GM12878 (cell line): ENCODE results near the gene UST. TPM values are rescaled to one million over a fixed set of nuclear protein-coding genes. Genes with fewer than 3 reads are reported as not detected.

Source experiments
- BACH1 ChIP-seq: fragments of 450-650 bp; IDR thresholded peaks from 2 replicates; pipeline ENCODE4 v1.6.1; 2017; ENCODE audit warnings: mild to moderate bottlenecking, borderline replicate concordance
- BMI1 ChIP-seq: fragments of 450-650 bp; IDR thresholded peaks from 2 replicates; pipeline ENCODE4 v1.6.1; 2016; ENCODE audit warnings: mild to moderate bottlenecking, moderate library complexity, borderline replicate concordance
- CBFB ChIP-seq: IDR thresholded peaks from 2 replicates; pipeline ENCODE4 v1.6.1; 2016; ENCODE audit warnings: antibody characterized with exemption, low read depth
- CHD2 ChIP-seq: IDR thresholded peaks from 2 replicates; pipeline ENCODE4 v1.6.1; 2011; ENCODE audit warnings: low read depth, low read length, improper control_type of control experiment, borderline replicate concordance
- DPF2 ChIP-seq: fragments of 450-650 bp; IDR thresholded peaks from 2 replicates; pipeline ENCODE4 v1.6.1; 2017; ENCODE audit warnings: mild to moderate bottlenecking
- ETV6 ChIP-seq, 2 experiments: fragments of 450-650 bp in 1 of 2; IDR thresholded peaks in 1 of 2; conservative IDR thresholded peaks in 1 of 2; 2 replicates each; pipeline ENCODE4 v1.6.1; 2014; ENCODE audit warnings: antibody characterized with exemption in 1 of 2, borderline replicate concordance in 1 of 2, low read depth in 1 of 2, mild to moderate bottlenecking in 1 of 2, moderate library complexity in 1 of 2
- FOXM1 ChIP-seq: IDR thresholded peaks from 2 replicates; pipeline ENCODE4 v1.6.1; 2012; ENCODE audit warnings: low read depth, mild to moderate bottlenecking, inconsistent platforms, low read length, moderate library complexity
- HDGF ChIP-seq: fragments of 450-650 bp; IDR thresholded peaks from 2 replicates; pipeline ENCODE4 v1.6.1; 2016; ENCODE audit warnings: antibody characterized with exemption
- LARP7 ChIP-seq: fragments of 450-650 bp; IDR thresholded peaks from 2 replicates; pipeline ENCODE4 v1.6.1; 2017; ENCODE audit warnings: mild to moderate bottlenecking
- NR2F1 ChIP-seq: fragments of 450-650 bp; conservative IDR thresholded peaks from 2 replicates; pipeline ENCODE4 v1.6.1; 2017; ENCODE audit warnings: mild to moderate bottlenecking
- NRF1 ChIP-seq: conservative IDR thresholded peaks from 2 replicates; pipeline ENCODE4 v1.6.1; 2011; ENCODE audit warnings: mild to moderate bottlenecking, low read depth, low read length, improper control_type of control experiment
- POU2F2 ChIP-seq: IDR thresholded peaks from 3 replicates; pipeline ENCODE4 v1.6.1; 2011; ENCODE audit warnings: low read depth, mild to moderate bottlenecking, low read length, borderline replicate concordance
- RB1 ChIP-seq: fragments of 450-650 bp; formaldehyde crosslinking; IDR thresholded peaks from 2 replicates; pipeline ENCODE4 v1.6.1; 2017; ENCODE audit warnings: mild to moderate bottlenecking, borderline replicate concordance
- SMARCA5 ChIP-seq: fragments of 450-650 bp; IDR thresholded peaks from 2 replicates; pipeline ENCODE4 v1.6.1; 2017; ENCODE audit warnings: mild to moderate bottlenecking
- SMC3 ChIP-seq: IDR thresholded peaks from 2 replicates; pipeline ENCODE4 v1.6.1; 2011; ENCODE audit warnings: low read length, improper control_type of control experiment, borderline replicate concordance
- STAT1 ChIP-seq: fragments of 450-650 bp; conservative IDR thresholded peaks from 2 replicates; pipeline ENCODE4 v1.6.1; 2014; ENCODE audit warnings: antibody characterized with exemption, mild to moderate bottlenecking
- TAF1 ChIP-seq: IDR thresholded peaks from 2 replicates; pipeline ENCODE4 v1.6.1; 2011; ENCODE audit warnings: mild to moderate bottlenecking, low read depth, low read length, borderline replicate concordance
- WRNIP1 ChIP-seq: IDR thresholded peaks from 2 replicates; pipeline ENCODE4 v1.6.1; 2011; ENCODE audit warnings: low read depth, low read length, improper control_type of control experiment, borderline replicate concordance
- YBX1 ChIP-seq: fragments of 450-650 bp; IDR thresholded peaks from 2 replicates; pipeline ENCODE4 v1.6.1; 2016; ENCODE audit warnings: antibody characterized with exemption
- ZNF207 ChIP-seq: fragments of 450-650 bp; IDR thresholded peaks from 2 replicates; pipeline ENCODE4 v1.6.1; 2014; ENCODE audit warnings: antibody characterized with exemption, mild to moderate bottlenecking, borderline replicate concordance
- ZSCAN29 ChIP-seq: fragments of 450-650 bp; IDR thresholded peaks from 2 replicates; pipeline ENCODE4 v1.6.1; 2017; ENCODE audit warnings: mild to moderate bottlenecking, moderate library complexity
- polyA plus RNA-seq, 11 experiments: library from polyadenylated mRNA; depleted of rRNA in 4 of 11; unstranded in 6 of 11; stranded (reverse) in 5 of 11; fragments of >200 nt; fragmentation: Nextera tagmentation in 4 of 11; fragmentation: Illumina TruSeq in 1 of 11; extraction: Ambion mirVana in 4 of 11; extraction: Trizol in 1 of 11; gene quantifications; 1 replicate in 1 of 11; 2 replicates in 10 of 11; pipeline versions ENCODE4 v1.2.1 to v1.2.3, GENCODE V29; 2011 to 2016; ENCODE audit warnings: inconsistent platforms in 2 of 11, missing spikeins in 2 of 11, low read depth in 1 of 11
- total RNA-seq, 4 experiments: library from RNA; depleted of rRNA in 3 of 4; stranded (reverse); fragments of >200 nt in 3 of 4; fragmentation: Illumina TruSeq in 1 of 4; extraction: Trizol in 1 of 4; gene quantifications; 2 replicates each; pipeline versions ENCODE4 v1.2.1 to v1.2.3, GENCODE V29; 2013 to 2021
- TF ChIP-seq, protein P1 (sequence below): fragments of 450-650 bp; formaldehyde crosslinking; IDR thresholded peaks from 2 replicates; pipeline ENCODE4 v1.5.0; 2022; ENCODE audit warnings: mild to moderate bottlenecking, missing genetic modification characterization
- TF ChIP-seq, protein P2 (sequence below): IDR thresholded peaks from 2 replicates; pipeline ENCODE4 v1.6.1; 2012; ENCODE audit warnings: low read depth, low read length, improper control_type of control experiment
- TF ChIP-seq, protein P3 (sequence below): fragments of 450-650 bp; formaldehyde crosslinking; IDR thresholded peaks from 2 replicates; pipeline ENCODE4 v1.4.0; 2022; ENCODE audit warnings: mild to moderate bottlenecking, moderate library complexity

Gene UST
- total and polyA plus RNA-seq, 10 of the 15 experiments (the other 5 are each of a cell fraction or from before 2014, with no cell fraction given) = 0.74 to 43.3 (median 2.2) TPM

DNA sequence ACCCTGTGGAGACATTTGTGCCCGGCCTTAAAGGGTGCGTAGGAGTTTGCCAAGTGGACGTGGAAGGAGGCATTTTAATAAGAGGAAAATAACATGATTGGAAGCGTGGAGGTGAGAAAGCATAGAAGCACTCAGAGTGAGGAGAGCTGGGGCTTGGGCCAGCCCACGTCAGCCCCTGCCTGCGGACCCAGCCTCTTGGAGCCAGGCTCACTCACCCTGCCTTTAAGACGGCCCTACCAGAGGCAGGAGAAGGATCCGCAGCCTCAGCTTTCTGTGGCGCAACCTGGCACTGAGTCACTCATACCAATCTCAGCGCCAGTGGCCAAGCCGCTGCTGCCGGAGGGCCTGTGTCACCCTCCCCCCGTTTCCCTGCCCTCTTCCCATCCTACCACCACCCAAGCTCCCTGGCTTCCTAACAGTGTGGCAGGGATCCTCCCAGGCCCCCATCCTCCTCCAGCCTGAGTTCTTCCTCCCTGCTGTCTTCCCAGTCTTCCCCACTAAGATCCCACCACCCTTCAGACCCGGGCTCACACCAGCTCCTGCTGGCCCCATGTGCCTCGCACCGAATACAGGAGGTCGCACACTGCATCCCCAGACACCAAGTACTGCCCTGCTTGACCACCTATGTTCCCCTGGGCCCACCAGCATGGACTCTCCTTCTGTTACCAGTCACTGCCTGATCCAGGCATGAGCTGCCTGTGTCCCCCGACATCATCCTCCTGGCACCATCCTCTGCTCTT lies 285.2 kb downstream of the UST start (continued):
- TF ChIP-seq, protein P1, sequence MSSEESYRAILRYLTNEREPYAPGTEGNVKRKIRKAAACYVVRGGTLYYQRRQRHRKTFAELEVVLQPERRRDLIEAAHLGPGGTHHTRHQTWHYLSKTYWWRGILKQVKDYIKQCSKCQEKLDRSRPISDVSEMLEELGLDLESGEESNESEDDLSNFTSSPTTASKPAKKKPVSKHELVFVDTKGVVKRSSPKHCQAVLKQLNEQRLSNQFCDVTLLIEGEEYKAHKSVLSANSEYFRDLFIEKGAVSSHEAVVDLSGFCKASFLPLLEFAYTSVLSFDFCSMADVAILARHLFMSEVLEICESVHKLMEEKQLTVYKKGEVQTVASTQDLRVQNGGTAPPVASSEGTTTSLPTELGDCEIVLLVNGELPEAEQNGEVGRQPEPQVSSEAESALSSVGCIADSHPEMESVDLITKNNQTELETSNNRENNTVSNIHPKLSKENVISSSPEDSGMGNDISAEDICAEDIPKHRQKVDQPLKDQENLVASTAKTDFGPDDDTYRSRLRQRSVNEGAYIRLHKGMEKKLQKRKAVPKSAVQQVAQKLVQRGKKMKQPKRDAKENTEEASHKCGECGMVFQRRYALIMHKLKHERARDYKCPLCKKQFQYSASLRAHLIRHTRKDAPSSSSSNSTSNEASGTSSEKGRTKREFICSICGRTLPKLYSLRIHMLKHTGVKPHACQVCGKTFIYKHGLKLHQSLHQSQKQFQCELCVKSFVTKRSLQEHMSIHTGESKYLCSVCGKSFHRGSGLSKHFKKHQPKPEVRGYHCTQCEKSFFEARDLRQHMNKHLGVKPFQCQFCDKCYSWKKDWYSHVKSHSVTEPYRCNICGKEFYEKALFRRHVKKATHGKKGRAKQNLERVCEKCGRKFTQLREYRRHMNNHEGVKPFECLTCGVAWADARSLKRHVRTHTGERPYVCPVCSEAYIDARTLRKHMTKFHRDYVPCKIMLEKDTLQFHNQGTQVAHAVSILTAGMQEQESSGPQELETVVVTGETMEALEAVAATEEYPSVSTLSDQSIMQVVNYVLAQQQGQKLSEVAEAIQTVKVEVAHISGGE (CRISPR knock-in tag) = no peak
- TF ChIP-seq STAT1 (0 out of 2 replicates have a peak, but pooled peaks have one; percentile 48), BMI1 (peak; percentile 32; the same call in 1 of the 2 replicates), ZNF207 (0 out of 2 replicates have a peak, but pooled peaks have one; percentile 34), FOXM1 (no peak), YBX1 (no peak), NRF1 (no peak), ETV6 (conservative IDR thresholded peaks at IDR 0.05 in 1 of 2, IDR thresholded peaks at IDR 0.05 in 1 of 2; ENCODE audit: borderline replicate concordance in 1 of 2, low read depth in 1 of 2) (no peak), CHD2 (no peak; the same call in 1 of the 2 replicates), LARP7 (peak; percentile 46), BACH1 (peak; percentile 86), POU2F2 (peak; percentile 47; the same call in 1 of the 3 replicates), RB1 (0 out of 2 replicates have a peak, but pooled peaks have one; percentile 15), DPF2 (peak; percentile 5; the same call in 1 of the 2 replicates), WRNIP1 (0 out of 2 replicates have a peak, but pooled peaks have one; percentile 17), TAF1 (no peak; the same call in 1 of the 2 replicates), NR2F1 (0 out of 2 replicates have a peak, but pooled peaks have one; percentile 7), ZSCAN29 (peak; percentile 29; the same call in 1 of the 2 replicates), HDGF (peak; percentile 99), SMC3 (no peak), CBFB (no peak), SMARCA5 (peak; percentile 60; the same call in 1 of the 2 replicates)
- TF ChIP-seq, protein P2, sequence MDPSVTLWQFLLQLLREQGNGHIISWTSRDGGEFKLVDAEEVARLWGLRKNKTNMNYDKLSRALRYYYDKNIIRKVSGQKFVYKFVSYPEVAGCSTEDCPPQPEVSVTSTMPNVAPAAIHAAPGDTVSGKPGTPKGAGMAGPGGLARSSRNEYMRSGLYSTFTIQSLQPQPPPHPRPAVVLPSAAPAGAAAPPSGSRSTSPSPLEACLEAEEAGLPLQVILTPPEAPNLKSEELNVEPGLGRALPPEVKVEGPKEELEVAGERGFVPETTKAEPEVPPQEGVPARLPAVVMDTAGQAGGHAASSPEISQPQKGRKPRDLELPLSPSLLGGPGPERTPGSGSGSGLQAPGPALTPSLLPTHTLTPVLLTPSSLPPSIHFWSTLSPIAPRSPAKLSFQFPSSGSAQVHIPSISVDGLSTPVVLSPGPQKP = 0 out of 2 replicates have a peak, but pooled peaks have one; percentile 16
- TF ChIP-seq, protein P3, sequence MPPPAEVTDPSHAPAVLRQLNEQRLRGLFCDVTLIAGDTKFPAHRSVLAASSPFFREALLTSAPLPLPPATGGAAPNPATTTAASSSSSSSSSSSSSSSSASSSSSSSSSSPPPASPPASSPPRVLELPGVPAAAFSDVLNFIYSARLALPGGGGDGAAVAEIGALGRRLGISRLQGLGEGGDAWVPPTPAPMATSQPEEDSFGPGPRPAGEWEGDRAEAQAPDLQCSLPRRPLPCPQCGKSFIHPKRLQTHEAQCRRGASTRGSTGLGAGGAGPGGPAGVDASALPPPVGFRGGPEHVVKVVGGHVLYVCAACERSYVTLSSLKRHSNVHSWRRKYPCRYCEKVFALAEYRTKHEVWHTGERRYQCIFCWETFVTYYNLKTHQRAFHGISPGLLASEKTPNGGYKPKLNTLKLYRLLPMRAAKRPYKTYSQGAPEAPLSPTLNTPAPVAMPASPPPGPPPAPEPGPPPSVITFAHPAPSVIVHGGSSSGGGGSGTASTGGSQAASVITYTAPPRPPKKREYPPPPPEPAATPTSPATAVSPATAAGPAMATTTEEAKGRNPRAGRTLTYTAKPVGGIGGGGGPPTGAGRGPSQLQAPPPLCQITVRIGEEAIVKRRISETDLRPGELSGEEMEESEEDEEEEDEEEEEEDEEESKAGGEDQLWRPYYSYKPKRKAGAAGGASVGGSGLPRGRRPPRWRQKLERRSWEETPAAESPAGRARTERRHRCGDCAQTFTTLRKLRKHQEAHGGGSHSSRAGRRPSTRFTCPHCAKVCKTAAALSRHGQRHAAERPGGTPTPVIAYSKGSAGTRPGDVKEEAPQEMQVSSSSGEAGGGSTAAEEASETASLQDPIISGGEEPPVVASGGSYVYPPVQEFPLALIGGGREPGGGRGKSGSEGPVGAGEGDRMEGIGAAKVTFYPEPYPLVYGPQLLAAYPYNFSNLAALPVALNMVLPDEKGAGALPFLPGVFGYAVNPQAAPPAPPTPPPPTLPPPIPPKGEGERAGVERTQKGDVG (CRISPR knock-in tag) = 0 out of 2 replicates have a peak, but pooled peaks have one; percentile 51
